OCI-LY1 (cell line): Measurements from ENCODE around the gene FAM72A.
"Not testable (repeated sequence)": the region's sequence is repeated elsewhere in the genome, so short reads cannot be mapped to it uniquely, and the experiment has no call there.

Experiments
- CTCF ChIP-seq: fragments of 200-600 bp; sonication (generic), shearing (Covaris generic); IDR thresholded peaks from 2 replicates; pipeline ENCODE4 v1.5.1; 2017; ENCODE audit warnings: mild to moderate bottlenecking, antibody characterized with exemption, low read length, moderate library complexity, mixed read lengths
- EZH2 ChIP-seq: fragments of 200-600 bp; sonication (generic), shearing (Covaris generic); IDR thresholded peaks from 2 replicates; pipeline ENCODE4 v1.8.0; 2017; ENCODE audit warnings: borderline replicate concordance, mixed run types, mild to moderate bottlenecking, antibody characterized with exemption, low read length, moderate library complexity, mixed read lengths

- TF ChIP-seq CTCF, EZH2: not testable (repeated sequence)
Observed at GRCh38 chr1:206234189-206234916, 31.7 kb upstream of the FAM72A start.
